ENCODE measurements around the gene LOXHD1. TPM values are rescaled to one million over a fixed set of nuclear protein-coding genes. Genes with fewer than 3 reads are reported as not detected.
A peak's percentile ranks its signal among the peaks of the same experiment; 100 is the strongest.

LOXHD1 gene
- total and polyA plus RNA-seq, 2 of the 13 experiments (the other 11 are each of a cell fraction or from before 2014, with no cell fraction given): not detected

DNA sequence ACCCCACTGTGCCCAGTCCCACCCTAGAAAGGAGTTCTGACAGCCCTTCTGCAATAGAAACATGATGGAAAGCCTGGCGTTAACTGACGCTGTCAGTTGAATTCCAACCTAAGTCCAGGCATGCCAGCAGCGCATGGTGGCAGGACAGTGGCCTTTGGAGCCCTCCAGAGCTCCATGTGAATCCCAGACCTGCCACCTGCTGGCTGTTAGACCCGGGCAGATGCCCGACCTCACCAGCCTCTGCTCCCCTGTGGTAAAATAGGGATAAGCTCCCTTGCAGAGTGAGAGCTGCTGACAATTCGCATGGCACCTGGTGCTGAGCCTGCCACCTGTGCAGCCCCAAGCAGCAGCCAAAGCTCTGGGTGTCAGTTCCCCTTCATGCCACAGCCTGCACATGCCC, 138.6 kb downstream of the LOXHD1 start (continued):
- TF ChIP-seq CTCF (CRISPR knock-in tag; IDR thresholded peaks at IDR 0.05) (peak; percentile 37), STAG1 (CRISPR knock-in tag; IDR thresholded peaks at IDR 0.05) (peak; percentile 10; the same call in 1 of the 2 replicates)

GRCh38 chr18:46516555-46516954, 140.5 kb downstream of the LOXHD1 start:
- no peaks in the 10 kb centered on the region for H3K79me2 ChIP-seq (ENCODE audit: insufficient read depth, low read length)
- BruUV-seq (replicated peaks): no TSS peak
- no peaks in the 10 kb centered on the region for H4K20me1 ChIP-seq (ENCODE audit: insufficient read depth, low read length)
- H3K36me3 ChIP-seq (replicated peaks in 1 of 2; ENCODE audit: control insufficient read depth in 1 of 2, insufficient read depth in 2 of 2, low read length in 2 of 2): no peaks in the 10 kb centered on the region
- CTCF ChIA-PET (ENCODE audit: low intra/inter-chr PET ratio, low total read pairs): no interaction called here
- TF ChIP-seq PHB2 (IDR thresholded peaks at IDR 0.05; ENCODE audit: partially characterized antibody) (peak; percentile 59), SNRNP70 (IDR thresholded peaks at IDR 0.05; ENCODE audit: low read depth, low read length) (no peak), CREB1 (IDR thresholded peaks at IDR 0.05) (peak; percentile 94), CREB1 (CRISPR knock-in tag; IDR thresholded peaks at IDR 0.05) (no peak), CCDC6 (CRISPR knock-in tag; IDR thresholded peaks at IDR 0.05) (no peak), RAD51 (IDR thresholded peaks at IDR 0.05; ENCODE audit: borderline replicate concordance) (0 out of 2 replicates have a peak, but pooled peaks have one; percentile 4)
- TF ChIP-seq, protein P1, sequence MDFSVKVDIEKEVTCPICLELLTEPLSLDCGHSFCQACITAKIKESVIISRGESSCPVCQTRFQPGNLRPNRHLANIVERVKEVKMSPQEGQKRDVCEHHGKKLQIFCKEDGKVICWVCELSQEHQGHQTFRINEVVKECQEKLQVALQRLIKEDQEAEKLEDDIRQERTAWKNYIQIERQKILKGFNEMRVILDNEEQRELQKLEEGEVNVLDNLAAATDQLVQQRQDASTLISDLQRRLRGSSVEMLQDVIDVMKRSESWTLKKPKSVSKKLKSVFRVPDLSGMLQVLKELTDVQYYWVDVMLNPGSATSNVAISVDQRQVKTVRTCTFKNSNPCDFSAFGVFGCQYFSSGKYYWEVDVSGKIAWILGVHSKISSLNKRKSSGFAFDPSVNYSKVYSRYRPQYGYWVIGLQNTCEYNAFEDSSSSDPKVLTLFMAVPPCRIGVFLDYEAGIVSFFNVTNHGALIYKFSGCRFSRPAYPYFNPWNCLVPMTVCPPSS (IDR thresholded peaks at IDR 0.05): 0 out of 2 replicates have a peak, but pooled peaks have one; percentile 72
- DNase-seq (ENCODE audit: low spot score): no peak
- H3K4me1 ChIP-seq (ENCODE audit: insufficient read depth, low read length): no peaks in the 10 kb centered on the region
- no peak for FAIRE-seq
- no peak overlapping the region for H2AFZ ChIP-seq (ENCODE audit: low read length)
- H3K4me2 ChIP-seq (ENCODE audit: low read depth, low read length): no peak overlapping the region
- H3K27me3 ChIP-seq (ENCODE audit: control insufficient read depth in 1 of 2, insufficient read depth in 2 of 2, low read length in 2 of 2): no peaks in the 10 kb centered on the region; a peak in 2 of 5 replicates
- H3K9ac ChIP-seq (ENCODE audit: insufficient read depth, low read depth, low read length): no peak overlapping the region
- ATAC-seq: no peak
- no peaks in the 10 kb centered on the region for H3K9me3 ChIP-seq (ENCODE audit: low read length)
- POLR2A ChIA-PET: no interaction called here
- no peak overlapping the region for H3K4me3 ChIP-seq (replicated peaks in 1 of 3; ENCODE audit: insufficient read depth in 1 of 3, low read depth in 2 of 3, low read length in 3 of 3)
- intact Hi-C loops (cut with micrococcal nuclease; ENCODE audit: unreplicated experiment): no loop called here
- in situ Hi-C loops (cut with HindIII; ENCODE audit: extremely low pct_ligation_motif_present, low pct_unique_long_range_greater_than_20kb): no loop called here
- H3K27ac ChIP-seq (ENCODE audit: extremely low read length, insufficient read depth, low read length): no peak overlapping the region
